HepG2 (cell line): ENCODE measurements around the gene TFAP2E. TPM values are rescaled to one million over a fixed set of nuclear protein-coding genes. Genes with fewer than 3 reads are reported as not detected.

ENCODE experiments used
- ARID4A ChIP-seq: sonication (generic); formaldehyde crosslinking; IDR thresholded peaks from 2 replicates; pipeline ENCODE4 v1.5.0; 2020; ENCODE audit warnings: mild to moderate bottlenecking, missing genetic modification reagents, borderline replicate concordance
- ATF1 ChIP-seq: IDR thresholded peaks from 2 replicates; pipeline ENCODE4 v1.6.1; 2016; ENCODE audit warnings: mild to moderate bottlenecking, control low read depth
- GABPA ChIP-seq, 2 experiments: IDR thresholded peaks; 2 replicates each; pipeline ENCODE4 v1.6.1; 2011 to 2016; ENCODE audit warnings: low read depth in 2 of 2, low read length in 1 of 2, missing biosample characterization in 1 of 2, missing genetic modification characterization in 1 of 2
- HDAC6 ChIP-seq: fragments of 200-600 bp; sonication (generic); IDR thresholded peaks from 2 replicates; pipeline ENCODE4 v1.7.0; 2017; ENCODE audit warnings: mild to moderate bottlenecking, antibody characterized with exemption, low read length, low read depth
- HOXA9 ChIP-seq: sonication (generic); formaldehyde crosslinking; IDR thresholded peaks from 2 replicates; pipeline ENCODE4 v1.8.1; 2022; ENCODE audit warnings: missing genetic modification reagents, mild to moderate bottlenecking, moderate library complexity, borderline replicate concordance
- NCOA1 ChIP-seq: sonication (generic); formaldehyde crosslinking; IDR thresholded peaks from 2 replicates; pipeline ENCODE4 v1.9.0; 2021; ENCODE audit warnings: missing genetic modification reagents
- REST ChIP-seq, 2 experiments: IDR thresholded peaks; 2 replicates each; pipeline ENCODE4 v1.6.1; 2011 to 2012; ENCODE audit warnings: low read length in 2 of 2, borderline replicate concordance in 1 of 2, low read depth in 1 of 2, mild to moderate bottlenecking in 1 of 2, moderate library complexity in 1 of 2
- ZC3H4 ChIP-seq: sonication (generic); formaldehyde crosslinking; IDR thresholded peaks from 2 replicates; pipeline ENCODE4 v1.4.0; 2020; ENCODE audit warnings: missing genetic modification reagents, borderline replicate concordance
- ZNF180 ChIP-seq: sonication (generic); formaldehyde crosslinking; IDR thresholded peaks from 2 replicates; pipeline ENCODE4 v1.4.0; 2020; ENCODE audit warnings: low read depth, missing genetic modification reagents, borderline replicate concordance
- ZNF207 ChIP-seq: fragments of 450-650 bp; IDR thresholded peaks from 2 replicates; pipeline ENCODE4 v1.6.1; 2016; ENCODE audit warnings: antibody characterized with exemption, borderline replicate concordance
- ZNF235 ChIP-seq: sonication (generic); formaldehyde crosslinking; IDR thresholded peaks from 2 replicates; pipeline ENCODE4 v1.8.1; 2023; ENCODE audit warnings: mild to moderate bottlenecking, missing genetic modification reagents, borderline replicate concordance
- ZNF432 ChIP-seq: sonication (generic); formaldehyde crosslinking; IDR thresholded peaks from 2 replicates; pipeline ENCODE4 v1.5.0; 2020; ENCODE audit warnings: missing genetic modification reagents, mild to moderate bottlenecking, borderline replicate concordance
- ZNF530 ChIP-seq: sonication (generic); formaldehyde crosslinking; IDR thresholded peaks from 2 replicates; pipeline ENCODE4 v1.5.0; 2020; ENCODE audit warnings: low read depth, mild to moderate bottlenecking, missing genetic modification reagents
- ZNF782 ChIP-seq: sonication (generic); formaldehyde crosslinking; IDR thresholded peaks from 2 replicates; pipeline ENCODE4 v1.4.0; 2020; ENCODE audit warnings: missing genetic modification reagents, mild to moderate bottlenecking, borderline replicate concordance
- ZNF790 ChIP-seq: sonication (generic); formaldehyde crosslinking; IDR thresholded peaks from 2 replicates; pipeline ENCODE4 v1.8.0; 2022; ENCODE audit warnings: missing genetic modification reagents, mild to moderate bottlenecking, borderline replicate concordance
- polyA plus RNA-seq, 8 experiments: library from polyadenylated mRNA; depleted of rRNA in 3 of 8; stranded (reverse) in 7 of 8; unstranded in 1 of 8; fragments of >200 nt; fragmentation: Illumina TruSeq in 4 of 8; extraction: Trizol in 4 of 8; gene quantifications; 2 replicates each; pipeline versions ENCODE4 v1.2.1 to v1.2.3, GENCODE V29; 2011 to 2016; ENCODE audit warnings: low read depth in 4 of 8, missing spikeins in 1 of 8, mixed read lengths in 1 of 8; ENCODE audit not compliant: insufficient read depth in 1 of 8
- total RNA-seq, 5 experiments: library from RNA; depleted of rRNA; stranded (reverse); fragments of >200 nt; fragmentation: Illumina TruSeq; extraction: Trizol; gene quantifications; 2 replicates each; pipeline ENCODE4 v1.2.3, GENCODE V29; 2016; ENCODE audit warnings: low read depth in 1 of 5
- TF ChIP-seq, protein P1 (sequence below): sonication (generic); formaldehyde crosslinking; IDR thresholded peaks from 2 replicates; pipeline ENCODE4 v1.4.0; 2020; ENCODE audit warnings: mild to moderate bottlenecking, missing genetic modification reagents
- TF ChIP-seq, protein P2 (sequence below): sonication (generic); formaldehyde crosslinking; IDR thresholded peaks from 2 replicates; pipeline ENCODE4 v1.5.0; 2020; ENCODE audit warnings: missing genetic modification reagents

Gene TFAP2E
- total and polyA plus RNA-seq, 2 of the 13 experiments (the other 11 are each of a cell fraction or from before 2014, with no cell fraction given), result 0.31 to 0.41 TPM

DNA sequence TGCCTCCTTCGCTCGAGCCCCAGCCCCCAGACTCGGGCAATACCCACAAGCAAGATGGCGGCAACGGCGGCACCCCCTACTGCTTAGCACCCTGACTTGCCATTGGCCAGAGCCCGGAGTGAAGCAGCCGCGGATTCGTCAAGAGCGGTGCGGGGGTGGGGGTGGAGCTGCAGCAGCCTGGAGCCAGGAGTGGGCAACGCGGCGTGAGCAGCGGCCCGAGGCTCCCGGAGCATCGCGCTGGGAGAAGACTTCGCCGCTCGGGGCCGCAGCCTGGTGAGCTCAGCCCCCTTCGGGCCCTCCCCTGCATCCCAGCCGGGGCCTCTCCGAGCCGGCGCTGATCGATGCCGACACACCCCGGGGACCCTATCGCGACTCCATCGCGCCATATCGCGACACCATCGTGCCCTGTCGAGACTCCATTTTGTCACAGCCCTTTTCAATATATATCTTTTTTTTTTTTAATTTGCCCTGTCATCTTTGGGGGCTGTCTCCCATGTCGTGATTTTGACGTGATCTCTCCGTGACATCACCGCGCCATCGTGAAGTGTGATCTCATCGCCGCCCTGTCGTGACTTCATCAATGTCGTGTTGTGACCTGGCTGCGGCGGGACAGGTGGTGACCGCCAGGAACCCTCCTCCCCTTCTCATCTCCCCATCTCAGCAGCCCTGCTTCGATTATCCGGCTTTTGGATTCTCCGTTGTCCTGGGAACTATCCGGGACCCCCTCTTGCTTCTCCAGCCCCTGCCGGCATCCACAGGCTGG is 15.3 kb upstream of the TFAP2E start, which contains the start of gene NCDN (continued):
- TF ChIP-seq ARID4A (CRISPR knock-in tag), result peak; percentile 49; the same call in 1 of the 2 replicates
- TF ChIP-seq ZNF180 (CRISPR knock-in tag), result no peak
- TF ChIP-seq ZNF782 (CRISPR knock-in tag), result peak; percentile 80; the same call in 1 of the 2 replicates
- TF ChIP-seq ATF1 (CRISPR knock-in tag), result no peak
- TF ChIP-seq HOXA9 (CRISPR knock-in tag), result no peak
- no peak for TF ChIP-seq ZNF530 (CRISPR knock-in tag)
- TF ChIP-seq ZNF790 (CRISPR knock-in tag), result no peak
- peak; percentile 53 for TF ChIP-seq GABPA (IDR thresholded peaks at IDR 0.05; ENCODE audit: low read depth, low read length)
- peak; percentile 91 for TF ChIP-seq GABPA (CRISPR knock-in tag; IDR thresholded peaks at IDR 0.05; ENCODE audit: low read depth)
- TF ChIP-seq HDAC6, result no peak
- TF ChIP-seq ZNF432 (CRISPR knock-in tag), result no peak
- TF ChIP-seq, protein P1, sequence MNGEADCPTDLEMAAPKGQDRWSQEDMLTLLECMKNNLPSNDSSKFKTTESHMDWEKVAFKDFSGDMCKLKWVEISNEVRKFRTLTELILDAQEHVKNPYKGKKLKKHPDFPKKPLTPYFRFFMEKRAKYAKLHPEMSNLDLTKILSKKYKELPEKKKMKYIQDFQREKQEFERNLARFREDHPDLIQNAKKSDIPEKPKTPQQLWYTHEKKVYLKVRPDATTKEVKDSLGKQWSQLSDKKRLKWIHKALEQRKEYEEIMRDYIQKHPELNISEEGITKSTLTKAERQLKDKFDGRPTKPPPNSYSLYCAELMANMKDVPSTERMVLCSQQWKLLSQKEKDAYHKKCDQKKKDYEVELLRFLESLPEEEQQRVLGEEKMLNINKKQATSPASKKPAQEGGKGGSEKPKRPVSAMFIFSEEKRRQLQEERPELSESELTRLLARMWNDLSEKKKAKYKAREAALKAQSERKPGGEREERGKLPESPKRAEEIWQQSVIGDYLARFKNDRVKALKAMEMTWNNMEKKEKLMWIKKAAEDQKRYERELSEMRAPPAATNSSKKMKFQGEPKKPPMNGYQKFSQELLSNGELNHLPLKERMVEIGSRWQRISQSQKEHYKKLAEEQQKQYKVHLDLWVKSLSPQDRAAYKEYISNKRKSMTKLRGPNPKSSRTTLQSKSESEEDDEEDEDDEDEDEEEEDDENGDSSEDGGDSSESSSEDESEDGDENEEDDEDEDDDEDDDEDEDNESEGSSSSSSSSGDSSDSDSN, result peak; percentile 10
- TF ChIP-seq, protein P2, sequence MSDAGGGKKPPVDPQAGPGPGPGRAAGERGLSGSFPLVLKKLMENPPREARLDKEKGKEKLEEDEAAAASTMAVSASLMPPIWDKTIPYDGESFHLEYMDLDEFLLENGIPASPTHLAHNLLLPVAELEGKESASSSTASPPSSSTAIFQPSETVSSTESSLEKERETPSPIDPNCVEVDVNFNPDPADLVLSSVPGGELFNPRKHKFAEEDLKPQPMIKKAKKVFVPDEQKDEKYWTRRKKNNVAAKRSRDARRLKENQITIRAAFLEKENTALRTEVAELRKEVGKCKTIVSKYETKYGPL (CRISPR knock-in tag), result 0 out of 2 replicates have a peak, but pooled peaks have one; percentile 60
- TF ChIP-seq REST (IDR thresholded peaks at IDR 0.05; ENCODE audit: borderline replicate concordance in 1 of 2, low read depth in 1 of 2, low read length in 2 of 2), result peak in 1 of 2 experiments; percentile 48; a peak in 1 of 4 replicates
- TF ChIP-seq ZNF207, result no peak
- TF ChIP-seq ZC3H4 (CRISPR knock-in tag), result no peak
- no peak for TF ChIP-seq ZNF235 (CRISPR knock-in tag)
- TF ChIP-seq NCOA1 (CRISPR knock-in tag), result no peak
